ENCODE data around the gene SMARCD3.

SMARCD3 gene

GRCh38 chr7:151240942-151241754 lies 7.3 kb downstream of the SMARCD3 start:
- peaks cover 10% of the 10 kb centered on the region for H3K36me3 Mint-ChIP-seq
- H3K4me1 Mint-ChIP-seq = peaks cover 28% of the 10 kb centered on the region
- no peak for DNase-seq
- CTCF ChIA-PET = no interaction called here
- H3K4me3 Mint-ChIP-seq = no peak overlapping the region
- H3K27ac Mint-ChIP-seq = peak overlapping the region; percentile 73
- peaks cover 16% of the 10 kb centered on the region for H3K27me3 Mint-ChIP-seq
- no peaks in the 10 kb centered on the region for H3K9me3 Mint-ChIP-seq

- CTCF ChIA-PET = no interaction called here
- Mint-ChIP-seq H3K9me3 (no peaks in the 10 kb centered on the region), H3K27ac (no peak overlapping the region), H3K27me3 (peaks cover 10% of the 10 kb centered on the region), H3K36me3 (peaks cover 10% of the 10 kb centered on the region), H3K4me1 (peaks cover 27% of the 10 kb centered on the region), H3K4me3 (no peak overlapping the region)
- no peak for DNase-seq
Measured at GRCh38 chr7:151240536-151240935, 8.0 kb downstream of the SMARCD3 start.

- Mint-ChIP-seq H3K4me3 (no peak overlapping the region), H3K36me3 (peaks cover 13% of the 10 kb centered on the region), H3K27me3 (peaks cover 5% of the 10 kb centered on the region), H3K9me3 (no peaks in the 10 kb centered on the region), H3K27ac (peak overlapping the region; percentile 53), H3K4me1 (peaks cover 30% of the 10 kb centered on the region)
- DNase-seq = no peak
- CTCF ChIA-PET = interaction anchor here (1.3 kb wide), 1 partner anchor 13 kb away, joined by 3 read pairs; the partner anchor contains the start of gene ABCF2
Measured at GRCh38 chr7:151239837-151240459, 8.5 kb downstream of the SMARCD3 start.

- Mint-ChIP-seq H3K27me3 (no peaks in the 10 kb centered on the region), H3K4me3 (no peak overlapping the region), H3K9me3 (no peaks in the 10 kb centered on the region), H3K4me1 (peaks cover 30% of the 10 kb centered on the region), H3K27ac (no peak overlapping the region), H3K36me3 (peaks cover 16% of the 10 kb centered on the region)
- no peak for DNase-seq
- CTCF ChIA-PET = interaction anchor here (1.3 kb wide), 1 partner anchor 12 kb away, joined by 3 read pairs; the partner anchor contains the start of gene ABCF2
Measured at GRCh38 chr7:151238924-151239836, 9.3 kb downstream of the SMARCD3 start.

GRCh38 chr7:151238190-151238810 lies 10.2 kb downstream of the SMARCD3 start:
- H3K4me1 Mint-ChIP-seq = peaks cover 29% of the 10 kb centered on the region
- H3K9me3 Mint-ChIP-seq = no peaks in the 10 kb centered on the region
- CTCF ChIA-PET = no interaction called here
- DNase-seq = no peak
- no peak overlapping the region for H3K4me3 Mint-ChIP-seq
- H3K36me3 Mint-ChIP-seq = peaks cover 20% of the 10 kb centered on the region
- H3K27me3 Mint-ChIP-seq = no peaks in the 10 kb centered on the region
- H3K27ac Mint-ChIP-seq = no peak overlapping the region

- DNase-seq = no peak
- peaks cover 24% of the 10 kb centered on the region for H3K4me1 Mint-ChIP-seq
- no peaks in the 10 kb centered on the region for H3K27me3 Mint-ChIP-seq
- H3K36me3 Mint-ChIP-seq = peaks cover 24% of the 10 kb centered on the region
- CTCF ChIA-PET = interaction anchor here (1.4 kb wide), 1 partner anchor 10 kb away, joined by 4 read pairs; no protein-coding TSS in a partner anchor
- H3K27ac Mint-ChIP-seq = no peak overlapping the region
- no peak overlapping the region for H3K4me3 Mint-ChIP-seq
- H3K9me3 Mint-ChIP-seq = no peaks in the 10 kb centered on the region
Measured at GRCh38 chr7:151237244-151238189, 11.0 kb downstream of the SMARCD3 start.

- no peak overlapping the region for H3K27ac Mint-ChIP-seq
- H3K4me3 Mint-ChIP-seq = no peak overlapping the region
- H3K4me1 Mint-ChIP-seq = peaks cover 32% of the 10 kb centered on the region
- peaks cover 24% of the 10 kb centered on the region for H3K36me3 Mint-ChIP-seq
- peaks cover 8% of the 10 kb centered on the region for H3K27me3 Mint-ChIP-seq
- DNase-seq = no peak
- H3K9me3 Mint-ChIP-seq = no peaks in the 10 kb centered on the region
- CTCF ChIA-PET = interaction anchor here (1.0 to 1.4 kb wide), 4 partner anchors 8 to 251 kb away, joined by 3 to 5 read pairs (median 4); no protein-coding TSS in a partner anchor
Measured at GRCh38 chr7:151236406-151236805, 12.1 kb downstream of the SMARCD3 start.

GRCh38 chr7:151235091-151235787 lies 13.3 kb downstream of the SMARCD3 start:
- no peak overlapping the region for H3K27ac Mint-ChIP-seq
- DNase-seq = no peak
- H3K36me3 Mint-ChIP-seq = peaks cover 24% of the 10 kb centered on the region
- peaks cover 35% of the 10 kb centered on the region for H3K4me1 Mint-ChIP-seq
- H3K9me3 Mint-ChIP-seq = no peaks in the 10 kb centered on the region
- H3K4me3 Mint-ChIP-seq = peak overlapping the region; percentile 13
- peaks cover 8% of the 10 kb centered on the region for H3K27me3 Mint-ChIP-seq
- CTCF ChIA-PET = interaction anchor here (0.6 to 4.3 kb wide), 3 partner anchors 8 to 315 kb away, joined by 3 to 39 read pairs (median 5); no protein-coding TSS in a partner anchor

GRCh38 chr7:151233804-151234203 lies 14.7 kb downstream of the SMARCD3 start:
- CTCF ChIA-PET = interaction anchor here (1.5 to 4.3 kb wide), 2 partner anchors 10 to 13 kb away, joined by 5 to 39 read pairs; no protein-coding TSS in a partner anchor
- Mint-ChIP-seq H3K27ac (peak overlapping the region; percentile 98), H3K4me1 (peaks cover 35% of the 10 kb centered on the region), H3K27me3 (peaks cover 19% of the 10 kb centered on the region), H3K36me3 (peaks cover 24% of the 10 kb centered on the region), H3K9me3 (no peaks in the 10 kb centered on the region), H3K4me3 (peak overlapping the region; percentile 100)
- DNase-seq = no peak

- Mint-ChIP-seq H3K4me3 (peak overlapping the region; percentile 100), H3K9me3 (no peaks in the 10 kb centered on the region), H3K27ac (peak overlapping the region; percentile 98), H3K27me3 (peaks cover 19% of the 10 kb centered on the region), H3K4me1 (peaks cover 37% of the 10 kb centered on the region), H3K36me3 (peaks cover 24% of the 10 kb centered on the region)
- CTCF ChIA-PET = interaction anchor here (0.8 to 4.3 kb wide), 4 partner anchors 11 to 270 kb away, joined by 3 to 39 read pairs (median 4); no protein-coding TSS in a partner anchor
- DNase-seq = peak; percentile 78
Measured at GRCh38 chr7:151232917-151233701, 15.4 kb downstream of the SMARCD3 start.

- DNase-seq = peak; percentile 95
- Mint-ChIP-seq H3K4me1 (peaks cover 44% of the 10 kb centered on the region), H3K9me3 (no peaks in the 10 kb centered on the region), H3K27ac (peak within 1 kb of the TSS; percentile 98), H3K27me3 (peaks cover 19% of the 10 kb centered on the region), H3K36me3 (peaks cover 24% of the 10 kb centered on the region), H3K4me3 (peak within 1 kb of the TSS; percentile 100)
- CTCF ChIA-PET = interaction anchor here (0.8 to 4.3 kb wide), 4 partner anchors 11 to 270 kb away, joined by 3 to 39 read pairs (median 4); no protein-coding TSS in a partner anchor
Measured at GRCh38 chr7:151232091-151232916, 16.2 kb downstream of the SMARCD3 start, which contains the start of gene CHPF2. TSS of gene CHPF2 (plus strand) at chr7:151232483. CDS start at chr7:151234012, 1,529 bp downstream.
